GM13976 (cell line): ENCODE data around the gene JAK3.

Experiments used
- DNase-seq: peaks from one replicate; pipeline ENCODE4 v3.0.0; 2012; ENCODE audit warnings: low spot score
- CTCF ChIP-seq: IDR thresholded peaks from 2 replicates; pipeline ENCODE4 v1.5.1; 2012; ENCODE audit warnings: borderline replicate concordance, mild to moderate bottlenecking; ENCODE audit not compliant: insufficient read depth; ENCODE audit errors: extremely low read depth, missing control alignments, control extremely low read depth
- in situ Hi-C: fragments of 300-500 bp; cut with MboI; formaldehyde crosslinking; loops from one replicate; pipeline ENCODE4 v1.12.0; 2022; ENCODE audit warnings: low sequenced_read_pairs, mixed read lengths, inconsistent platforms; ENCODE audit not compliant: unreplicated experiment

The JAK3 gene

GRCh38 chr19:17821190-17821589 lies 26.6 kb downstream of the JAK3 start, which contains the start of gene INSL3:
Gene INSL3 (minus strand): TSS chr19:17821519. CDS start chr19:17821506, 13 bp downstream.
- DNase-seq: no peak
- in situ Hi-C loops: no loop called here
- no peak for TF ChIP-seq CTCF

- TF ChIP-seq CTCF: no peak
- no peak for DNase-seq
- in situ Hi-C loops: no loop called here
Measured at GRCh38 chr19:17817668-17818363, 30.0 kb downstream of the JAK3 start.

GRCh38 chr19:17812099-17812498 lies 35.7 kb downstream of the JAK3 start:
- DNase-seq: no peak
- in situ Hi-C loops: no loop called here
- no peak for TF ChIP-seq CTCF

GRCh38 chr19:17811681-17812080 lies 36.1 kb downstream of the JAK3 start:
- TF ChIP-seq CTCF: no peak
- in situ Hi-C loops: no loop called here
- DNase-seq: no peak

- no peak for DNase-seq
- no peak for TF ChIP-seq CTCF
- in situ Hi-C loops: no loop called here
Measured at GRCh38 chr19:17811103-17811502, 36.7 kb downstream of the JAK3 start.

- DNase-seq: no peak
- in situ Hi-C loops: no loop called here
- TF ChIP-seq CTCF: no peak
Measured at GRCh38 chr19:17807731-17808316, 40.0 kb downstream of the JAK3 start.
